Measurements from ENCODE around the gene AOC2. TPM values are rescaled to one million over a fixed set of nuclear protein-coding genes. Genes with fewer than 3 reads are reported as not detected.

Gene AOC2
- total and polyA plus RNA-seq, 2 of the 13 experiments (the other 11 are each of a cell fraction or from before 2014, with no cell fraction given), result 1.2 to 3.3 TPM

- TF ChIP-seq ZNF749 (CRISPR knock-in tag; IDR thresholded peaks at IDR 0.05; ENCODE audit: borderline replicate concordance), result no peak
- no peak for TF ChIP-seq MTERF4 (CRISPR knock-in tag; IDR thresholded peaks at IDR 0.05)
- 0 out of 2 replicates have a peak, but pooled peaks have one; percentile 17 for TF ChIP-seq ATF7-NPFF (CRISPR knock-in tag; IDR thresholded peaks at IDR 0.05; ENCODE audit: low read depth)
- TF ChIP-seq, protein P1, sequence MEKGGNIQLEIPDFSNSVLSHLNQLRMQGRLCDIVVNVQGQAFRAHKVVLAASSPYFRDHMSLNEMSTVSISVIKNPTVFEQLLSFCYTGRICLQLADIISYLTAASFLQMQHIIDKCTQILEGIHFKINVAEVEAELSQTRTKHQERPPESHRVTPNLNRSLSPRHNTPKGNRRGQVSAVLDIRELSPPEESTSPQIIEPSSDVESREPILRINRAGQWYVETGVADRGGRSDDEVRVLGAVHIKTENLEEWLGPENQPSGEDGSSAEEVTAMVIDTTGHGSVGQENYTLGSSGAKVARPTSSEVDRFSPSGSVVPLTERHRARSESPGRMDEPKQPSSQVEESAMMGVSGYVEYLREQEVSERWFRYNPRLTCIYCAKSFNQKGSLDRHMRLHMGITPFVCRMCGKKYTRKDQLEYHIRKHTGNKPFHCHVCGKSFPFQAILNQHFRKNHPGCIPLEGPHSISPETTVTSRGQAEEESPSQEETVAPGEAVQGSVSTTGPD (CRISPR knock-in tag; IDR thresholded peaks at IDR 0.05), result peak; percentile 70; the same call in 1 of the 2 replicates
- TF ChIP-seq TBL1XR1 (IDR thresholded peaks at IDR 0.05; ENCODE audit: borderline replicate concordance, low read length, partially characterized antibody), result no peak
- no peak for TF ChIP-seq SNRNP70 (IDR thresholded peaks at IDR 0.05; ENCODE audit: low read depth, low read length)
- TF ChIP-seq, protein P2, sequence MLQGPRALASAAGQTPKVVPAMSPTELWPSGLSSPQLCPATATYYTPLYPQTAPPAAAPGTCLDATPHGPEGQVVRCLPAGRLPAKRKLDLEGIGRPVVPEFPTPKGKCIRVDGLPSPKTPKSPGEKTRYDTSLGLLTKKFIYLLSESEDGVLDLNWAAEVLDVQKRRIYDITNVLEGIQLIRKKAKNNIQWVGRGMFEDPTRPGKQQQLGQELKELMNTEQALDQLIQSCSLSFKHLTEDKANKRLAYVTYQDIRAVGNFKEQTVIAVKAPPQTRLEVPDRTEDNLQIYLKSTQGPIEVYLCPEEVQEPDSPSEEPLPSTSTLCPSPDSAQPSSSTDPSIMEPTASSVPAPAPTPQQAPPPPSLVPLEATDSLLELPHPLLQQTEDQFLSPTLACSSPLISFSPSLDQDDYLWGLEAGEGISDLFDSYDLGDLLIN (CRISPR knock-in tag; IDR thresholded peaks at IDR 0.05; ENCODE audit: borderline replicate concordance), result no peak
- no peak for TF ChIP-seq ZNF101 (CRISPR knock-in tag; IDR thresholded peaks at IDR 0.05; ENCODE audit: borderline replicate concordance, low read depth)
- no peak for TF ChIP-seq DNMT1 (CRISPR knock-in tag; IDR thresholded peaks at IDR 0.05)
- TF ChIP-seq ZNF572 (CRISPR knock-in tag; IDR thresholded peaks at IDR 0.05), result no peak
- no peak for TF ChIP-seq CTCF (CRISPR knock-in tag; IDR thresholded peaks at IDR 0.05)
- no peak for TF ChIP-seq DMTF1 (CRISPR knock-in tag; IDR thresholded peaks at IDR 0.05)
- no peak for TF ChIP-seq FOSL1 (CRISPR knock-in tag; IDR thresholded peaks at IDR 0.05; ENCODE audit: borderline replicate concordance)
- TF ChIP-seq U2AF1 (optimal IDR thresholded peaks at IDR 0.05; ENCODE audit: low read depth, low read length), result no peak
- no peak for TF ChIP-seq KDM4B (CRISPR knock-in tag; IDR thresholded peaks at IDR 0.05)
- no peak for TF ChIP-seq ZNF296 (CRISPR knock-in tag; conservative IDR thresholded peaks at IDR 0.05)
- TF ChIP-seq MXD4 (CRISPR knock-in tag; IDR thresholded peaks at IDR 0.05), result no peak
- TF ChIP-seq MZF1 (CRISPR knock-in tag; IDR thresholded peaks at IDR 0.05; ENCODE audit: borderline replicate concordance), result no peak
- TF ChIP-seq ZNF550 (CRISPR knock-in tag; IDR thresholded peaks at IDR 0.05; ENCODE audit: borderline replicate concordance), result no peak
- TF ChIP-seq ZNF274 (CRISPR knock-in tag; IDR thresholded peaks at IDR 0.05), result peak; percentile 44; the same call in 1 of the 2 replicates
- TF ChIP-seq SAP130 (CRISPR knock-in tag; IDR thresholded peaks at IDR 0.05; ENCODE audit: low read depth), result peak; percentile 66
These were observed 22.5 kb downstream of the AOC2 start (continued) for GRCh38 chr17:42866631-42867575.

All from HepG2 (cell line).